Cerebellar nuclear complex (tissue), 1 donor: ENCODE results near the gene CMPK1.
"Not testable (repeated sequence)": the region's sequence is repeated elsewhere in the genome, so short reads cannot be mapped to it uniquely, and the experiment has no call there.

Experiments used
- DNase-seq, 2 experiments: peaks; one replicate each; lab custom pipeline; 2025; lab: John Stamatoyannopoulos, UW

CMPK1 gene

GRCh38 chr1:47333578-47333921 is at the start of gene CMPK1:
TSS of gene CMPK1 (plus strand) at chr1:47333790. CDS start at chr1:47333946, 156 bp downstream.
- peak in 1 of 2 experiments; percentile 66 for DNase-seq

DNA sequence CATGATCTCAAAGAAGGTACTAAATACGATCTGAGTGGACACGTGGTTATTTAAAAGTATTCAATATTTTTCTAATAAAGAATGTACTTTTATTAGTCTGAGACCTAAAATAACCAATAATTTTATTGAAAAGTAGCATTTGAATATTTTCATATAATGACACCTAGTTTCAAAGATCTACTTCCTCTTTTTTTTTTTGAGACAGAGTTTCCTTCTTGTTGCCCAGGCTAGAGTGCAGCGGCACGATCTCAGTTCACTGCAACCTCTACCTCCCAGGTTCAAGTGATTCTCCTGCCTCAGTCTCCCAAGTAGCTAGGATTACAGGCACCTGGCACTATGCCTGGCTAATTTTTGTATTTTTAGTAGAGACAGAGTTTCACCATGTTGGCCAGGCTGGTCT is 45.5 kb upstream of the CMPK1 start:
- DNase-seq, result not testable (repeated sequence)

GRCh38 chr1:47294863-47295262 is 38.7 kb upstream of the CMPK1 start:
- DNase-seq, result not testable (repeated sequence)

DNA sequence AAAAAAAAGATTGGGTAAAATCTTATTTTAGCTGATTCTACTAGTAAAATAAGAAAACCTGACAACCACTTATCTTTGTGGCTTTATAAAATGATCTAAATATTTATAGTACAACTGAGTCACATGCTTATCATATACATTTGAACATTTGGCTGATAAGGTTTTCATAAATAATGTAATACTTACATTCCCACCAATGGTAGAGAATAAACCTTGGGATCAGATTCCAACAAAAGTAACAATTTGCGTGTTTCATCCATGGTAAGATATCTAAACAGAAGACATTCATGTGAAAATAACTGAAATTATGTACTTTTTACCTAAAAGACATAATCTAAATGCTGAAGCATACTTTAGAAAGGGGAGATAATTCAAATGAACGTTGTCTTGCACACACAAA is 38.0 kb upstream of the CMPK1 start:
- DNase-seq, result no peak

DNA sequence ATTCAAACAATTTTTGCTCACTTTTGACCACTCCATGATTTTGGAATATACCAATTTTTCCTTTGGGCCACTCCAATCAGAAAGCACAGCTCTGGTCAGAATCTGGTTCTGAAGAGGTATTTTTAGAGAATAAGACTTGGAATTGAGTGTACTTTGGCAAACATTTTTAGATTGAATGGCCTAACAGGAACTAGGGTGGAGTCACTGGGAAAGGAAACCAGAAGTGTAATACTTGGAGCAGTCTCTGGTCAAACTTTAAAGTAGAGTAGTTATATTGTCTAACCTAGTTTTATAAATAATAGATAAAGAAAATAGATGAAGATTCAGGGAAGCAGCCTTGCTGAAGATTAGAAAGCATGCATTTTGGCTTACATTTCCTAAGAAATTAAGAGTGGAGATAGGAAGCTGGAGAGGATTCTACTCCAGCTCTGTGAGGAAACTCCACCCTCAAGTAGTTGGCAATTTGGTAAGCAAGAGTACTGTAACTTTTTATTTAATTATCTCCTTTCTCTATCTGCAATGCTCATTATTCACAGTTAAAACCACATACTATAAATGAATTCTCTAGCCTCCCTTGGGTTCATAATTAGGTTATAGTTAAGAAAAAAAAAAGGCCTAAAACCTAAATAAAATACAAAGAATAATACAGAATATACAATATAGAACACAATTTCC is 35.4 kb upstream of the CMPK1 start:
- no peak for DNase-seq

DNA sequence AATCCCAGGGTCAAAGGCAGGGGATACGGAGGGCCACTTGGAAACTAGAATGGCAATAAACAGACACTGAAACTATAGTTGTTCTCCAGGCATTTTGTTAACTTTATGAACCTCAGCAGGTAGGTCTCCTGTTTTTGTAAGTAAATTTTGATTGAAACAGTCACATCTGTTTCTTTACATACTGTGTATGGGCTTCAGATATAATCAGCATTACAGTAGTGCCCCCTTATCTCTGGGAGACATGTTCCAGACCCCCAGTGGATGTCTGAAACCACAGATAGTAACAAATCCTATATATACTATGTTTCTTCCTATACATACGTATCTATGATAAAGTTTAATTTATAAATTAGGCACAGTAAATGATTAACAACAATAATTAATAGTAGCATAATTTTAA is 31.1 kb upstream of the CMPK1 start:
- DNase-seq, result no peak

DNA sequence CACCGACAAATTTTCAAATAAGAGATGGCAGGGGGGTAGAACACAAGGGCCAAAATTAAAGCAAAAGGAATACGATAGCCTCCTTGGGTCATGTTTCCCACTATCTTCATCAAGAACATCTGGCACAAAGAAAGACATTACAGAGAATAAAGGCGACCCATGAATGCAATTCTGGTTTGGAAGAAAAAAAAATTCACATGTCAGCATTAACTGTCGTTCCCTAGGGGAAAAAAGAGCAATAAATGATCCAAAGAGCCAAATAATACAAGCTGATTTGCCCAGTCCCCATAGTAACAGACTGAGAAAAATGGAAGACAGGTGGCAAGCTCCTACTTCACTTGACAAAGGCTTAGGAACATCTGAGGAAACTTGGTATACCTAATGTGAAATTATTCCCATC is 24.2 kb upstream of the CMPK1 start:
- no peak for DNase-seq

DNA sequence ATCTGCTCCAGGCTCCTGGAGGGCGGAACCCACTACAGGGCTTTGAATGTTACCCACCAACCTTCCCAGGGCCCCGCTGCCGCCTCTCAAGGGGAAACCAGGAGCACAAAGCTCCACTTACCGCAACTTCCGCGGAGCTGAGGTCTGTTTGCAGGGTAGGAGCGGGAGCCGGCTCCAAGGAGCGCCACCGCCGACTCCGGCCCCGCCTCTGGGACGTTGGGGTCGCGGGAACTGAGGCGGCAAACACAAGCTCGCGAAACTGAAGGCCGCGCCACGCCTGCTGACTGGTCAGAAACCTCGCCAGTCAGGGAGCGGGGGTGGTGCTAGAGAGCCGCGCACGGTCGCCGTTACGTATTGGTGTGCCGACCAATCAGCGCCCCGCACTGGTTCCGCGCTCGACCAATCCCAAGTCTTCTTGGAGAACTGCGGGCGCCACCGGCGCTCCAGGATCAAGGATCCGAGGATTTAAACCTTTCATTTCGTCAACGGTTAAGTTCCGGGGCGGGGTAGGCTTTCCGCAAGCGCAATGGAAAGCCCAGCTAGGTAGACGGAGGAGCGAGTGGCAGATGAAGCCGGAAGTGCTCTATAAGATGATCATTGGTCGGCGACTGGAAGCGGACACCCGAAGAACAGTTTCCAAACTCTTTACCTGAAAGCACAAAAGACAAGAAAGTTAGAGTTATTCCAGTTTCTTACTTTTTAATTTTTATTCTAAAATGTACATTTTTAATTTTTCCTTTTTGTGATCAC is 19.5 kb upstream of the CMPK1 start, which contains the start of gene STIL:
Gene STIL, minus strand, starts transcription at position 233 of the 750 bp plus-strand sequence. CDS start 3,828 bp downstream, outside the sequence.
- DNase-seq, result peak; percentile 89 to 91

DNA sequence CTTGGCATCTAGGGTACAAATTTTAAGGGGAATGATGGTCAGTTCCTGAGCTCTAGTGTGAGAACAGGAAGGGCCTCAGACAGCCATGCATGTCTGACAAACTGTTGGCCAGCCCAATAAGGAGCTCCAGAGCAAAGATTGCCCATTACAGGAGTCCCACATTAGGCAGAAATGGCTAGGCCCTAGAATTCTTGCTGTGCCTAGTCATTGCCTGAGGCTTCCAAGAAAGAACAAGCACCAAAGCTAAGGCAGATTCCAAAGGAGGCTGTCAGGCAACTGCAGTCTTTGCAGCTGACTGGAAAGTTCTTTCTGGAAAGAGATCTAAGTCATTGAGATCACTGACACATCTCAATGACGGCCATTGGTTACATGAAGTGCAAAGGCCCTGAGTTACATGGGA is 15.7 kb upstream of the CMPK1 start:
- no peak for DNase-seq

GRCh38 chr1:47319968-47320367 is 13.6 kb upstream of the CMPK1 start:
- DNase-seq, result not testable (repeated sequence)

- no peak for DNase-seq
These were observed 10.0 kb upstream of the CMPK1 start for GRCh38 chr1:47323599-47324031.

DNA sequence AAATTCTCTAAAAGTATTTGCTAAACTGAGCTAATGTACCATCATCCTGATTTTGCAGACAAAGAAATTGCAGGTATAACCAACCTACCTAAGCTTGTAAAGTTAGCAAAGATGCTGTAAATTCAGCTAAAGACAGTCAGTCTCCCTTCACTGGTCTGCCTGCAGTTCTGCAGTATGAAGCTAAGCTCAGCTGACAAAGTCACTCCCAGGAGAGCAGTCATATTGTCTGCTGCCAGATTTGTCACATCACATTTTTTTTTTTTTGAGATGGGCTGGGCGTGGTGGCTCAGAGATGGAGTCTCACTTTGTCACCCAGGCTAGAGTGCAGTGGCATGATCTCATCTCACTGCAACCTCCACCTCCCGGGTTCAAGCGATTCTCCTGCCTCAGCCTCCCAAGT is 8.9 kb upstream of the CMPK1 start:
- DNase-seq, result no peak

DNA sequence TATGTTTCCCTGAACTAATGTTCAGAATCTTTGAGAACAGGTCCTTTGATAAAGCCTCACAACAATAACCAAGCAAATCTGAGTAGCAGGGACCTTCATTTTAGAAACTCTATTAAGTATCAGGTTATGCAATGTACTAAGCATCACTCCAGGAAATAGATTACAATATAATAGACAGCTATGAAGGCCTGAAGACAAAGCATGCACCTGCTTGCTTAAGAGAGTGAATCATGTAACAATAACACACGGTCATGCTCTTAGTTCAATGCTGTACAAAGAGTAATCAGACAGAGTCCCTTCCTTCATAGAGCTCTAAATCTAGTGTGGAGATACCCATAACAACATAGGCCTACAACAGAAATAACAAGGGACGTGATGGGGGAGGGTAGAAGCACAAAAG is 8.1 kb upstream of the CMPK1 start:
- DNase-seq, result no peak

GRCh38 chr1:47326271-47326670 is 7.3 kb upstream of the CMPK1 start:
- no peak for DNase-seq

- no peak for DNase-seq
These were observed 4.6 kb upstream of the CMPK1 start for GRCh38 chr1:47328992-47329391.

- DNase-seq, result no peak
These were observed 3.4 kb upstream of the CMPK1 start for GRCh38 chr1:47330212-47330611.

DNA sequence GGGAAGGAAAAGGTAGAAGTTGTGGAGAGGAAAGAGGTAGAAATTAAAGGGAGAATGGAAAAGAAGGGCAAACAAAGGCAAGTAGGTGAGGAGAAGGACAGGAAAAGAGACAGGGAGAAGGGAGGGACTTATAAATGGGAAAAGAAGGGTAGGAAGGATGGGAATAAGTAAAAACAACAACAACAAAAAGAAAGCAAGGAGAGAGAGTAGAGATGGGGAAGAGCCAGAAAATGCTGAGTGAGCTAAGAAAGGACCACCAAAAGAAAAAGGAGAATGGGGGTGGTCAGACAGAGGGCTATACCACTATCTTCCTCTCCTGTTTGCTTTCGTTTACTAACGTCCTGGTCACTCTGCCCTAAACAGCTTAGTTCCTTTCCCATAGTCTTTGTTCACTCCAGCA is 1.7 kb upstream of the CMPK1 start:
- DNase-seq, result no peak

DNA sequence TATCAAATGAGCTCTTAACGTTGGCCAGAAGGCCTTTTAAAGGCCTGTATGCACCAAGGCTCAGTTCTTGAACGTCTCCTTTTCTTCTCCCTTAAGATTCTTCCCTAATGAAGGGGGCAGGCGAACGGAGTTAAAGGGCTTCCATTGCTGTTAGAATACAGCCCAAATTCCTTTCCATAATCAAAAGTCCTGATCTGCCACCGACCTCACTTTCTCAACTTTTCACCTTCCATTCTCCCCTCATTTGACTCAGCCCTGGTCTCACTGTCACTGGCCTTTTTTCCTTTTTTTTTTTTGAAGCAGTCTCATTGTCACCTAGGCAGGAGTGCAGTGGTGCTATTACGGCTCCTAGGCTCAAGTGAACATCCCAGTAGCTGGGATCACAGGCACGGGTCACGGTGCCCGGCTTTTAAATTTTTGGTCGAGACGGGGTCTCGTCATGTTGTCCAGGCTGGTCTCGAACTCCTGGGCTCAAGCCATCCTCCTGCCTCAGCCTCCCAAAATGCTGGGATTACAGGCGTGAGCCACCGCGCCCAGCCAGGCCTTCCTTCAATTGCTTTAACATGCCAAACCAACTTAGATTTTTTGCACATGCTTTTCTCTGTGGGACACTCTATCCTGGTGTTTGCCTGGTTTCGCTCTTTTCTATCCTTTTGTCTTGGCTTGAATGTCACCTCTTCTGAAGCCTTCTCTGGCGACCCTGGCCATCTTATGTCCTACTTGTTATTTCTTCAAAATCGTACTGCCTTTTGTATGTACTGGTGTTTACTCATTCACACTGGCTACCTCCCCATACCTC is 612 bp upstream of the CMPK1 start:
- no peak for DNase-seq

DNA sequence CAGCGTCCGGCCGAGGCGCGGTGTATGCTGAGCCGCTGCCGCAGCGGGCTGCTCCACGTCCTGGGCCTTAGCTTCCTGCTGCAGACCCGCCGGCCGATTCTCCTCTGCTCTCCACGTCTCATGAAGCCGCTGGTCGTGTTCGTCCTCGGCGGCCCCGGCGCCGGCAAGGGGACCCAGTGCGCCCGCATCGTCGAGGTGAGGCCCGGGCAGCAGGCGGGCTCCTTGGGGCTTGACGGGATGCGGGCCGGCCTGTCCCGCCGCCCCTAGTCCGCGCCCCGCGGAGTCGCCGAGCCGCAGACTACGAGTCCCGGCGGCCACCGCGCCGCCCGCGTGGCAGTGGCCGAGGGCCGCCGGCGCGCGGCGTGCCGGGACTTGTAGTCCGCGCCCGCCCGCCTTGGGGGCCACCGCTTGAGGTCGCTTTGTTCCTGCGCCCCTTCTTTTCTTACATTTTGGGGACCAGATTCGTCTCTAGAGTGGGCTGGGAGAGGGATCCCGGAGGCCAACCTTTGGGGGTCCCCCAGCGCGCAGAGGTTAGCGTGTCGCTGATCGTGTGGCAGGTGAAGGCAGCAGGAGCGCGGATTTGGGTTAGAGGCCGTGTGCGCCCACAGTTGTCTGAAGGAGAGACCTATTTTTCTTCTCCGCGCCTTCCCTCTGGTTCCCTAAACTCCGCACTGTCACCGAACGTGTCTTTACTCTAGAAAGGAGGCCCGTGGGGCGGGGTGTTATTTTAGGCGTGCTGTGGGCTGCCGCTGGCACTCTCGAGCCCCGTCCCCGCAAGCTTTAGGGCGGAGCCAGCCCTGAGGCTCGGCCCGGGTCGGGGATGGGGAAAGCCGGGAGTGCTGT is 553 bp downstream of the CMPK1 start:
- DNase-seq, result peak in 1 of 2 experiments; percentile 50

GRCh38 chr1:47334765-47335435 is 1.3 kb downstream of the CMPK1 start:
- peak in 1 of 2 experiments; percentile 4 for DNase-seq

- DNase-seq, result no peak
These were observed 3.8 kb downstream of the CMPK1 start for GRCh38 chr1:47337350-47337749.
